ENCODE data around the gene ENAM. TPM values are rescaled to one million over a fixed set of nuclear protein-coding genes. Genes with fewer than 3 reads are reported as not detected.

ENAM gene
- total and polyA plus RNA-seq, 9 of the 15 experiments (the other 6 are each of a cell fraction or from before 2014, with no cell fraction given), result 0.04 to 0.09 (median 0.04) TPM; not detected in 6

DNA sequence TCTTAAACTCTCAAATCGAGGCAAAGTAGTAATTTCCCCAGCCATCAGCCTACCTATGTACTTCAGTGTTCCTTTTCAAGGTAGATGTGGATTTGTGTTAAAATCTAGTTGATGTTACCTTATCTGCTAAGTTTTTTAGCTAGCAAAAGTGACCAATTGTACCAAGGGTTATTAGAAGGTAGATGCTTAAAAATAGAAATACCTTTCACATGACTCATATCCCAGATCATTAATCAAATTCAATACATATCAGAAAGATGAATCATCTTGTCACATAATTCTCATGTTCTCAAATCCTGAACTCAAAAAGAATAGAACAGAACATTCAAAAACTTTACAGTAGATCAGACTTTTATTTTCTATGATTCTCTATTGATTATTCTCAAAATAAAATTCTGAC, 3.5 kb downstream of the ENAM start:
- ChIA-PET CTCF (ENCODE audit: low intra/inter-chr PET ratio) (no interaction called here), POLR2A (no interaction called here)
- in situ Hi-C loops (cut with MboI), result no loop called here
- intact Hi-C loops (cut with micrococcal nuclease), result no loop called here
- H3K79me2 ChIP-seq (ENCODE audit: control insufficient read depth, insufficient read depth, low read length), result no peaks in the 10 kb centered on the region
- no peaks in the 10 kb centered on the region for H3K27me3 ChIP-seq (ENCODE audit: control insufficient read depth in 2 of 2, insufficient read depth in 2 of 2, low read length in 2 of 2)
- H3K27ac ChIP-seq (ENCODE audit: extremely low read depth, low read depth, low read length), result no peak overlapping the region
- H3K4me2 ChIP-seq (ENCODE audit: insufficient read depth, low read length), result no peak overlapping the region
- no peaks in the 10 kb centered on the region for H3K9me3 ChIP-seq (replicated peaks; ENCODE audit: control insufficient read depth, insufficient read depth, low read depth, low read length)
- BruUV-seq (replicated peaks), result no TSS peak
- H3K9me1 ChIP-seq (ENCODE audit: control insufficient read depth, insufficient read depth, low read length), result no peaks in the 10 kb centered on the region
- no peak overlapping the region for H3K9ac ChIP-seq (ENCODE audit: insufficient read depth in 1 of 2, low read depth in 2 of 2, low read length in 2 of 2)
- no peak for FAIRE-seq
- H3K4me3 ChIP-seq, result no peak overlapping the region
- no peaks in the 10 kb centered on the region; a peak in 2 of 5 replicates for H3K4me1 ChIP-seq (replicated peaks in 1 of 2; ENCODE audit: control insufficient read depth in 2 of 2, insufficient read depth in 2 of 2, low read length in 2 of 2)
- DNase-seq (ENCODE audit: extremely low read depth in 1 of 4, low spot score in 3 of 4), result no peak
- H3K36me3 ChIP-seq (ENCODE audit: control insufficient read depth, insufficient read depth, low read length), result no peaks in the 10 kb centered on the region
- H2AFZ ChIP-seq (ENCODE audit: low read depth, low read length), result no peak overlapping the region
- 0% methylated on average over 1 of the region's 1 CpG for WGBS (ENCODE audit: insufficient coverage, low coverage, missing lambda C conversion rate)
- no peaks in the 10 kb centered on the region for H4K20me1 ChIP-seq (replicated peaks; ENCODE audit: control insufficient read depth, insufficient read depth, low read length)
- no peak for ATAC-seq
- TF ChIP-seq PBX2 (CRISPR knock-in tag; IDR thresholded peaks at IDR 0.05; ENCODE audit: low read depth), result no peak
- peak; percentile 52 for TF ChIP-seq PBX2 (tag; conservative IDR thresholded peaks at IDR 0.05; ENCODE audit: low read depth)
- TF ChIP-seq MEIS2 (IDR thresholded peaks at IDR 0.05; ENCODE audit: partially characterized antibody), result peak; percentile 78
- peak; percentile 10; the same call in 1 of the 2 replicates for TF ChIP-seq MEF2A (IDR thresholded peaks at IDR 0.05; ENCODE audit: control insufficient read depth, low read depth, low read length)
- TF ChIP-seq FOXJ3 (CRISPR knock-in tag; IDR thresholded peaks at IDR 0.05), result no peak
- TF ChIP-seq PHF8 (IDR thresholded peaks at IDR 0.05; ENCODE audit: borderline replicate concordance, low read length), result no peak
- TF ChIP-seq KDM1A (IDR thresholded peaks at IDR 0.05), result no peak
- no peak for TF ChIP-seq ZNF589 (CRISPR knock-in tag; IDR thresholded peaks at IDR 0.05; ENCODE audit: low read depth)
- peak; percentile 74 for TF ChIP-seq FOSL1 (tag; conservative IDR thresholded peaks at IDR 0.05)
- TF ChIP-seq JUND (IDR thresholded peaks at IDR 0.05; ENCODE audit: borderline replicate concordance, low read depth, low read length), result peak; percentile 26; the same call in 1 of the 2 replicates
- TF ChIP-seq JUND (tag; IDR thresholded peaks at IDR 0.05; ENCODE audit: borderline replicate concordance, low read depth, low read length), result peak; percentile 66; the same call in 2 of the 3 replicates
- TF ChIP-seq ATF3 (IDR thresholded peaks at IDR 0.05), result peak; percentile 60; the same call in 1 of the 2 replicates
- TF ChIP-seq ATF3 (CRISPR knock-in tag; conservative IDR thresholded peaks at IDR 0.05), result no peak

Data from K562 (cell line).